NCI-H1048 (cell line): ENCODE data around the gene LRRC4C.
"Not testable (repeated sequence)": the region's sequence is repeated elsewhere in the genome, so short reads cannot be mapped to it uniquely, and the experiment has no call there.

ENCODE experiments used
- DNase-seq: peaks from one replicate; lab custom pipeline; 2025; lab: John Stamatoyannopoulos, UW

LRRC4C gene

DNA sequence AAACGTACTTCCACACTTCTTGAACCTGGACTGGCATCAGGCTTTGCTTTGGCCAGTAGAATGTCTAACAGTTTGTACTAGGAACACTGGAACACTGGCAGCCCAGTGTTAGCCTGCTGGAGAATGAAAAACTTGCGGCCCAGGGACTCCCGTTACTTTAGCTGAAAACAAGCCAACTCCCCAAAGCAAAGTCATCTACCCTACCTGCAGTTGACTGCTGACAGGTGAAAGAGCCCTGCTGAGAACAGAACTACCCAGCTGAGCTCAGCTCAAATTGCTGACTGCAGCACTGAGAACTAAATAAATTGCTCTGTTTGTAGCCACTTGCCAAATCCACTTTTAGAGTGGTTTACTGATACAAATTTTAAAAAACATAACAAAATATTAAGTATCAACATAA lies 342.5 kb downstream of the LRRC4C start:
- DNase-seq = no peak

DNA sequence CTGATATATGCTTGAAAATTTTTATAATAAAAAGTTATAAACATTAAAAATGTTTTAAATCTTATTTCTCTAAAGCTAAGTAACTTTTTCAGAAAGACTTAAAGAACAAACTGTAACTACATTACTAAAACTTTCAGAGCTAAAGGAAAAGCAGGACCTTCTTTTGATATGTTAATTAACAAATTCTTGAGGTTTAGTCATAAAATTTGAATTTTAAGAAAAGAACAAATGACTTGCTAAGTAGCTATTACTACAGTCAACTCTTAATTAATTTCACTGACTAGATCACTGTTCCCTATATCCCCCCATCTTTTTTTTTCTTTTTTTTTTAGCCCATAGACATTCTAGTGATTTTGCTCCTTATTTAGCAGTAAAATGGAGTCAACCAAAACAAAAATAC lies 344.4 kb downstream of the LRRC4C start:
- no peak for DNase-seq

DNA sequence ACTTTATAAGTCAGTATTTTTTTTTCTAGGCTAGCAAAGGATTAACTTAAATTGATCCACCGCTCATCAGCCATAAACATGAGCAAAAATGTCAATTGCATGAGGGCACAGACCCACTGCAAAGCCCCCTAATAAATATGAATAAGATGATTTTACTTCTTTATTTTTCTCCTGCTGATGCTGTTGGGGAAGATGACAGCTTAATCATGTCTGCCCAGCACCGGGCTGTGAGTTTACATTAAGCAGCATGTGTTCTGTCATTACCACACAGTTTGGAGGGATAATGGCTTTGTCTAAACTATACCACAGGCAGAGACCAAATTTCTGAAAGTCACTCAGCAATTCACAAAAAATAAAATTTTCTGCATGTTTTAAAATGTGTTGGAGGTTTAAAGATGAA lies 346.3 kb downstream of the LRRC4C start:
- no peak for DNase-seq

DNA sequence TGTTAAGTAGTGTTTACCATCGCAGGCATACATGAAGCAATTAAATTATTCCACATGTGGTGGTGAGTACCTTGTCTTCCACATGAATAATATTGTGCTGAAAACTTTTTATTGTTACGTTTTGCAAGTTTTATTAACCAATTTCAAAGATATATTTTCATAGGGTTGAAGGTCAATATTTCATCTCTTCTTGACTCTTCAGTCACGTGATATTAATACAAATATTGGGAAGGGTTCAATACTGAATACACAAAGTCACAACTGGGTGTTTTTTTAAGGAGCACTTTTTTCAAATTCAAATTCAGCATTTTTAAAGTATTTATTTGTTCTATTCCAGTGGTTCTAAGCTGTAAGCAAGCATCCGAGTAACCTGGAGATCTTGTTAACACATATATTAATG lies 348.9 kb downstream of the LRRC4C start:
- DNase-seq = no peak

DNA sequence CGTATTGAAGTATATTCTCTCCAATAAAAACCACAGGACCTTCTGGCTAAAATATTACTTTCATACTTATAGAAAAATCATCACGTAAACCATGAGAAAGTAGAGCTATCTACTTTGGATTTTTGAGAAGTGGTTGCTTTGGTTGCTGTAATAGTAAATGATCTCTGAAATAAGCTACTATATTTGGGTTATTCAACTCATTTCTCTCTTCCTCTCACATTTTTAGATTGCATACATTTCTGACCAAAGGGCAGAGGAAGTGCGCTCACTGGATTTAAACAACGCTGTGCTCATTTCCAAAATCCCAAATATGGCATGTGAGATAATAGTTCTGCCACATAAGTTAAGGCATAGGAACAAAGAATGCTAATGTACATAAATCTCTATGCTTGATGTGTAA lies 357.0 kb downstream of the LRRC4C start:
- DNase-seq = no peak

DNA sequence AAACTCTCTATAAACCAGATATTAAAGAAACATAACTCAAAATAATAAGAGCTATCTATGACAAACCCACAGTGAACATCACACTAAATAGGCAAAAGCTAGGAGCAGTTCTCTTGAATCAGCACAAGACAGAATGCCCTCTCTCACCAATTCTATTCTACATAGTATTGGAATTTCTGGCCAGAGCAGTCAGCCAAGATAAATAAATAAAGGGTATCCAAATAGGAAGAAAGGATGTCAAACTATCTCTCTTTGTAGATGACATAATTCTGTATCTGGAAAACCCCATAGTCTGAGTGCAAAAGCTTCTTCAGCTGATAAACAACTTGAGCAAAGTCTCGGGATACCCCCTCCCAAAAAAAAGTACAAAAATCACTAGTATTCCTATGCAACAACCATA lies 359.8 kb downstream of the LRRC4C start:
- DNase-seq = no peak

DNA sequence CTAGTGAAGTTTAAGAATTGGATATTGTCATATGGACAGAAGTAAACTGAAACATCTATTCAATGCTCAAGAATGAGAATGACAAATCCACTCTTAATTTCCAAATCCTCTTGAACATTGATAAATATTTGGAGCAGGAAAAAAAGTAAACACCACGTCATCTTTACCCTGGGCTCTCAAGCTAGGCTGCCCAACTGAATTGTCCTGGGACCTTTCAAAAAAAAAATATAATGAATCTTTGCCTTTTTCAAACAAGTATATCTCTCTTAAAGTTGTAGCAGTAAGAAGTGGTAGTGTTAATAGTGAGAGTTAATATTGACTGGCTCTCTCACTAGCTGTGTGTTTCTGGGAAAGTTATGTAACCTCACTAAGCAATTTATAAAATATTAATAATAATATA lies 374.3 kb downstream of the LRRC4C start:
- no peak for DNase-seq

DNA sequence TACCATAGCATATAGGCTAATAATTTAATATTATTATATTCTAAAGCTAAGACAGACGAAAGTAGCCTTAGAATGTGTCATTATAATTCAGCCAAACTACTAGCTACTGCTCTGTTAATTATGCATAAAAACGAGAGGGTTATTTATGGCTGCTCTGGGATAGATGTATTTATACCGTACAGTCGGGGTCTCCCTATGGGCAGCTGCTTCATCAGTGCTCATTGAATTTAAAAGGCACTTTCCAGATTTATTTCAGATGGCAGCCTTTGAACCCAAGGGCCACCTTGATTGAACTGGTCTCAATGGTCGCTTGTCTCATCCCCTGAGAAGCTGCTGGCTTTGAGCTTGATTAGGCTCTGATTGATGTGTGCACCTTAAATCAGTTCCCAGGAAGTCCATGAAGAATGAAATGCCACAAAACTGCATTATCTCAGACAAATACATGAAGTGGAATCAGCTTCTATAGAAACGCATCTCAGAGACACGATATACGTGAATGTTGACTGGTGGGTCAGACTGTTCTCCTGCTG lies 377.6 kb downstream of the LRRC4C start:
- DNase-seq = no peak

DNA sequence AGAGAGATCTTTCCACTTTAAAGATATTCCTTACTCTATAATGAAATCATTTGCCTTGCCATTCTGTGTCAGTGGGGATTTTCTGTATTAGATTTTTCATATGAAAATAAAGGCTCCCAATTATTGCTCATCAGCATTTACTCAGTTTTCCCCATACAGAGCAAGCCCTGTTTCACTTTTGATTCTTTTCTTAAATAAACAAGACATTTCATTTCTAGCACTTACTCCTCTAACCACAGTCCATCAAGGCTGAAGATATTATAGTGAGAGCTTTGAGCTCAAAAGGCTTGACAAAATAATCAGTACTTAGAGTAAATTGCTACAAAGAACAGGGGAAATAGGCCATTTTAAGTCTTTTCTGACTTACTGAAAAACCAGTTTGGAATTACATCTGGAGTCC lies 385.1 kb downstream of the LRRC4C start:
- DNase-seq = no peak

DNA sequence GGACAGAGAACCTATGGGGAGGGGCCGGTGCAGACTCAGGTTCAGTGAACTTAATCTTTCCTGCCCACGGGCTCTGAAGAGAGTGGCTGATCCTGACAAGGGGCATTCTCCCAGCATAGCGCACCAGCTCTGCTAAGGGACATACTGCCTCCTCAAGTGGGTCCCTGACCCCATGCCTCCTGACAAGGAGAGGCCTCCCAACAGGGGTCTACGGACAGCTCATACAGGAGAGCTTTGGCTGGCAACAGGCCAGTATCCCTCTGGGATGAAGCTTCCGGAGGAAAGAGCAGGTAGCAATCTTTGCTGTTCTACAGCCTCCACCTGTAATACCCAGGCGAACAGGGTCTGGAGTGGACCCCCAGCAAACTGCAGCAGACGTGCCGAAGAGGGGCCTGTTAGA lies 394.0 kb downstream of the LRRC4C start:
- DNase-seq = no peak

DNA sequence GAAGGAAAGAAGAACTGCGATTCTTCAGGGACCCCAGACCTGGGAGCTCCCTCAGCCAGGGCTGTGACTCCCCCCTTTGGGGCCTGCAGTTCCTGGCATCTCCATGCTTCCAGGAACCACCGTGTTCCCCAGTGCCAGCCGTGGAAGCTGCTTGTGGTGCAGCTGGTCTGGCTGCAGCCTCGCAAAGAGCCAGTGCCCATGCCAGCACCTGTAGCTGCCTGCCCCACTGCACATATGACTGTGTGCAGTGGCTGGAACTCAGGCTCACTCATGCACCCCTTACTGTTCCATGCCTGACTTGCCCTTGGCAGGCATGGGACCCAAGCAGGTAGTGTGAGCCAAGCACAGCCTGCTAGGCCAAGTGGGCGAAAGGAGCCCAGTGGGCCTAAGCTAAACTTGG lies 401.3 kb downstream of the LRRC4C start:
- DNase-seq = no peak

DNA sequence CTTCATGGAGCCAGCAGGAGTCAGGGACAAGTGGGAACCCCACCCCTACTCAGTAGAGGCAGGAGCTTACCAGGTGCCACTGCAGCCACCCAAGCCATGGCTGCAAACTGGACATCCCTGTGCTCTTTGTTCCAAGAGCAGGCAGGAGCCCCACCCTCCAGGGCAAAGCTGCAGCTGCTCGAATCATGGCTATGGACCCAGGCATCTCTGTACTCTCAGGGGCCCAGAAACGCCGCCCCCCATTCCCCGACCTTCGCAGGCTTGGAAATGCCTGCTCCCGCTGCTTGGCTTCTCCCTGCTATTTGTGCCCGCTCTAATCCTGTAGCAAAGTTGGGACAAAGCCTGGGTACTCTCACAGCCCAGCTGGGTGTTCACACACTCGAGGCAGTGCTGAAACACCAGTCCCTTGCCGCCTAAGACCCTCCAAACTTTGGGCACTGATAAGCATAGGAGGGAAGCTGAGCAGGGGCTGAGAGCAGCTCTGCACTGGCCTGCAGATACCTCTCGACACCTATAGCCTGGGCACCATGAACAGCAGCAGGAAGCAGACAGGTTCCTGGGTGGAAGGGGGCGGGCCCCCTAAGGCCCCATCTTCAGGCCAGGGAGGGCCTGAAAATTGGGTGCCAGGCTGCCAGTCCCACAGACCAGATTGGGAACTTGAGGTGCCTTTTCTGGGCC lies 402.4 kb downstream of the LRRC4C start:
- DNase-seq = no peak

DNA sequence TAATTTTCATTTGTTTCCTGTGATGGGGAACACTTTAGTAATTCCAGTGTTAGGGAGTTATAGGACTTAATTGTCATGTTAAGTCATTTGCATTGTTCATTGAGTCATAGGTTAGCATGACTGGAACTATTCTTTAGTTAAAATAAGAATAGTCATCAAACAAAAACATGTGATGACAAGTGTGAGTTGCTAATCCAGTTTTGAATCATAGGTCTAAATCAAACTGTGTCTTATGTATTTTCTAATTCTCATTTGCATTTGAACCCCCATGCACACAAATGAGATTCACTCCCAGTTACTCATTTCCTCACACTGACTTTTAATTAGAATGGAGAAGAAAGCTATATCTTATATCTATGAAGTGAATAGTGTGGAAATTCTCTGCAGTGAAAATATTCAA lies 405.6 kb downstream of the LRRC4C start:
- DNase-seq = no peak

DNA sequence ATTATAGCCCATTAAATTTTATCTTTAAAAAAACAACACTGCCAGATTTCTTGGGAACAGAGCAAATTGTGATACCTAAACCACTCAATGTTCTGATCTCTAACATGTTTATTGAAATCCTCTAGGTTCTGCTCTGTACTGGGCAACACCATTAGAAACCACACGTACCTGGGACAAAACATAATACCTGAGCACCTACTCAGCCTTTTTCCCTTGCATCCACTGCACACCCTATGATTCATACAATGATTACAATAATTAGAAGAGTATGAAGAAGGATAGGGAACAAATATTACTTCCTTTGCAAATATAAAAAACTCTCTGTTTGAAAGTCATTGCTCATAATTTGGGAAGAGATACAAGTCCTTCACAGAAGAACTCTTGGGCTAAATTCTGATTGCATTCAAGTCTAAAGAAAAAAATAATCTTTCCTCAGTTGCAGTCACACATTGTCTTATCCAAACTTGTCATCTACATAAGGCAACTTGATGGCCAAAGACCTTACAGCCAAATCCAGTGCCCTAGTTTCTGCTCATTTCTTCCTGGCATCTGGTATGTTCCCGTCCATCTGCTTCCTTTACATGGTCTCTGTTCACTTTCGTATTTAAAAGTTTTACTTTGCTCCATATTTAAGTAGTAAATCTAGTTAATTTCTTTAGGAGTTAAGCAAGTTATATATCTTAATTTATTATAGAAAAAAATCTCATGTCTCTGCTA lies 407.4 kb downstream of the LRRC4C start:
- no peak for DNase-seq

DNA sequence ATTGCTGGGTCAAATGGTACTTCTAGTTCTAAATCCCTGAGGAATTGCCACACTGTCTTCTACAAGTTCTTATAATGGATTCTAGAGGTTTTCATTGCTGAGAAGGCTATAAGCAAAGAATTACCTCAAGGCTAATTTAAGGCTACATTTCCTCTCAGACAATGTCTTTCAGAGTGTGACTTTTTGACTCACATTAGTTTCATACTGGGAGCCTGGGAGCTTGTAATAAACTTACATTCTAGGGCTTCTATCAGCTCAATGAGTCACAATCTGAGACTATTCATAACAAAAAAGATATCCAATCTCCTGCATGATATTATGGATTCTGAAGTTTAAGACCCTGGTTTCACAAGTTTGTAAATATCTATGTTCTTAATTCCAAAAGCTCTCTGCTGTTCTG lies 408.7 kb downstream of the LRRC4C start:
- no peak for DNase-seq

DNA sequence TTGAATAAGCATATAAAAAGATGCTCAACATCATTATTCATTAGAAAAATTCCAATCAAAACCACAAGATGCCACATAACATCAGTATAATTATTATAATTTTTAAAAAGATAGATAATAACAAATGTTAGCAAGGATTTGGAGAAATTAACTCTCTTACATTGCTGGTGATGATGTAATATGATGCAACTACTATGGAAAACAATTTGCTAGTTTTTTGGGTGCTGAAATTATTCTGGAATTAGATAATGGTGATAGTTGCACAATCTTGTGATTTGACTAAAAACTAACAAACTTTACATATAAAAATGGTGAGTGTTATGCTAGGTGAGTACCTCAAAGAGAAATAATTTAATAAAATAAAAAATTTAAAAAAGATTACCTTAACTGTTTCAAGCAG lies 412.2 kb downstream of the LRRC4C start:
- no peak for DNase-seq

DNA sequence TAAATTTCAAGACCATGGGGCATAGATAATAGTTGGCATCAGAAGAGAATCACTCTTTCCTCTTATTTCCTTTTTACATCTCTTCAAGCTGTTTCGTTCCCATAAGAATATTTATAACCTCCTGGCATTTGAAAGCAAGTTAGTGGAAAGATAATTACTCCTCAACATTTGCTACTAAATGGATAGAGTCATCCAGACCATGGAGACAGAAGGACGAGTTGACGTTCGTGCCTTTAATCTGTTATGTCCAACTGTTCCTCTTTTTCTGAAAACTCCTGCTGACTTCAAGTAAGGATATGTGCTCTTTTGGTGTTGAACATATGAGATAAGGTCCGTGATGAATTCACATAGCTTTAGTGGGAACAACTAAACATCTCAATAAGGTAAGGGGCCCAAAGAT lies 414.2 kb downstream of the LRRC4C start:
- DNase-seq = no peak

DNA sequence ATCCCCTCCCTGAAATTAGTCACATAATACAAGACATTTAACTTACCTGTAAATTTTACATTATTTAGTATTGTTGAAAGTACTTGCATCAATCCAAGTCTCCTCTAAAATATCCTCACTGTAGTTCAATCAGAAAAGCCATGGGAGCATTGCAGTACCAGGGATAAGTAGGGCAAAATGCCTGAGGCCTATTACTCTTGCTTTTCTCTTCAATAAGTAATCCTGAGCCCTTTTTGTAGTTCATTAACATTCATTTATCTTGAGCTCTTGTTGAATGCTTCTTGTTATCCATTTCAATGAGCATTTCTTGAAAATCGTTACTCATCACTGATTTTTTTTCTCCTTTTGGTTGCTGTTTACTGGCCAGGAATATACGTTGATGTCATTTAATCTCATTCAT lies 414.7 kb downstream of the LRRC4C start:
- DNase-seq = no peak

DNA sequence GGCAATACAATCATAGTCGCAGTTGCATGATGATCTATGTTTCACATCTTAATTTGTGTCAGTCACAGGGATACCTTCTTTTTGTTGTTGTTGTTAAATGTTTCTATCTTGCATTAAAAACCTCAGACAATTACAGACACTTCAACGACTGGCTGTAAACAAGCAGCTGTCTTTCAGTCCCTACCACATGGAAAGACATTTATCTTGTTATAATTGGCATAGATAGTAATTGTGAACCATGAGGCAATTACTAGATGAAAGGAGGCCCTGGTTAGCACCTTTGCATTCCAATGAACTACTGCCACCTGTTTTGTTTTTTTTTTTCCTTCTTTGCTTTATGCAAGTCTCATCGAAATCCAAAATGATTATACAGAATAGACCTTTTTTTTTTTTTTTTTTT lies 416.8 kb downstream of the LRRC4C start:
- no peak for DNase-seq

DNA sequence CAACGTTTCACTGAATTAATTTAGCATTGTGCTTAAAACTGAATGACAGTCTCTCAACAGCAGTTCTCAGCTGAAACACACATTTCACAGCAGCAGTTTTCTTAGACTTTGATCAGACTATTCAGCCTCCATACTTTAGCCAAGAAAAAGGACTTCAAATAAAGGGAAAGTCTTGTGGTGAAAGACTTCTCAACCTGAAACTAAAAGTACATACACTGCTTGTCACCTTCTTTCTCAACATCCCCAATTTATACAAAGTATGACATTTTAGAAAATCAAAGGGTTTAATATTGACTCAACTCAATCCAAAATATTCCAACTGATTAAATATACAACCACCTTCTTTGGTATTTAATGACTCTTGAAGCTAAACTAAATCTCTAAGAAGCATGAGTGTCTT lies 419.0 kb downstream of the LRRC4C start:
- no peak for DNase-seq

DNA sequence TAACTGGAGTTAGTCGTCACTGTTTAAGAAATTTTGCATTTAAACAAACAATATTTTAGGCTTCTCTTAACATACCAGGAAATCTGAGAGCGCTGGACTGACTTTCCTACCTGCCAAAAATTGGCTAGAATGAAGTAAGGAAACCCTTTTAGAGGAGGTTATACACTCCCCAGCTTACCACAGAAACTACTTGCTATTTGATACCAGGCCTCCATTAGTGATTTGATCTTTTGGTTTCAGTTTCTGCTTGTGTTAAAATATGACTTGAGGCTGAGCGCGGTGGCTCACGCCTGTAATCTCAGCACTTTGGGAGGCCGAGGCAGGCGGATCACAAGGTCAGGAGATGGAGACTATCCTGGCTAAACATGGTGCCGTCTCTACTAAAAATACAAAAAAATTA lies 419.9 kb downstream of the LRRC4C start:
- no peak for DNase-seq

DNA sequence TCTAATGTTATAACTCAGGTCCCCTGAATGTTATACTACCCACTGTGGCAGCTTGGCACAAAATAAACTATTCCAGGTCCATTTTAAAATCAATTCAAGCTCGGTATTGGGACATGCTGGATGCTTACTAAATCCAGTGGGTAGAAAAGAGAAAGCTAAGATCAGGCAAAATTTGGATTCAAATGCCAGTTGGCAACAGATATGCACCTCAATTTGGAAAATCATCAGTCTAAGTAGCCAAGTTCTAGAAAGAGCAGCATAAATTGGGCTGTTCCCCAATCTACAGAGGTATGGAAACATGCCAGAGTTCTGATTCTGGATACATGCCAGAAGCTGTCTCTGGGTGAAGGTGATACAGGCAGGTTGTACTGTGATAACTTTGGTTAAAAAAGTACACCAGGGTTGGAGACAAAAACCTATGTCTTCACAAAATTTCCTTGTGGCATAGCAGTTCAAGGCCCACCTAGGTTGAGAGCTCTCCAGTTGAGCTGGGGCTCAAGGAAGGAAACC lies 427.8 kb downstream of the LRRC4C start:
- DNase-seq = no peak

DNA sequence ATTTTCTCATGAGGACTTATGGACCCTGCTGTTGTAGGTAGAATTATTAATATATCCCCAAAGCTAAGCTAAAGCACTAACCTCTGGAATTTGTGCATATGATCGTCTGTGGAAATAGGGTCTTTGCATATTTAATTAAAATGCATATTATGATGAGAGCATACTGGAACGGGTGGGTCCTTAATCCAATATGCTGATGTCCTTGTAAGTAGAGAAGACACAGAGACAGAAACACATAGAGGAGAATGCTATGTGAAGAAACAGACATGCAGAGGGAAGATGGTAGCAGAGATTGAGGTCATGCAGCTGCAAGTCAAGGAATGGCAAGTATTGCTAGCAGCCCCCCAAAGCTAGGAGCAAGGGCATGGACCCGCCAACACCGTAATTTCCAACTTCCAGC lies 439.2 kb downstream of the LRRC4C start:
- no peak for DNase-seq

DNA sequence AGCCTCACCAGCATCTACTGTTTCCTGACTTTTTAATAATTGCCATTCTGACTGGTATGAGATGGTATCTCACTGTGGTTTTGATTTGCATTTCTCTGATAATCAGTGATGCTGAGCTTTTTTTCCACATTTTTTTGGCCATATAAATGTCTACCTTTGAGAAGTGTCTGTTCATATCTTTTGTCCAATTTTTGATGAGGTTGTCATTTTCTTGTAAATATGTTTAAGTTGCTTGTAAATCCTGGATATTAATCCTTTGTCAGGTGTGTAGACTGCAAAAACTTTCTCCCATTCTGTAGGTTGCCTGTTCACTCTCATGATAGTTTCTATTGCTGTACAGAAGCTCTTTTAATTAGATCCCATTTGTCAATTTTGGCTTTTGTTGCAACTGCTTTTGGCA lies 439.8 kb downstream of the LRRC4C start:
- DNase-seq = not testable (repeated sequence)
